GM12892 (cell line): ENCODE data around the gene TBC1D3B.

Source experiments
- POLR2A ChIP-seq: IDR thresholded peaks from 2 replicates; pipeline ENCODE4 v1.6.1; 2011; ENCODE audit warnings: low read depth, low read length, control low read depth
- POLR2AphosphoS5 ChIP-seq: IDR thresholded peaks from 2 replicates; pipeline ENCODE4 v1.6.1; 2011; ENCODE audit warnings: low read depth, low read length, control low read depth
- TAF1 ChIP-seq: IDR thresholded peaks from 2 replicates; pipeline ENCODE4 v1.6.1; 2011; ENCODE audit warnings: low read depth, mild to moderate bottlenecking, control low read depth, low read length, borderline replicate concordance

DNA sequence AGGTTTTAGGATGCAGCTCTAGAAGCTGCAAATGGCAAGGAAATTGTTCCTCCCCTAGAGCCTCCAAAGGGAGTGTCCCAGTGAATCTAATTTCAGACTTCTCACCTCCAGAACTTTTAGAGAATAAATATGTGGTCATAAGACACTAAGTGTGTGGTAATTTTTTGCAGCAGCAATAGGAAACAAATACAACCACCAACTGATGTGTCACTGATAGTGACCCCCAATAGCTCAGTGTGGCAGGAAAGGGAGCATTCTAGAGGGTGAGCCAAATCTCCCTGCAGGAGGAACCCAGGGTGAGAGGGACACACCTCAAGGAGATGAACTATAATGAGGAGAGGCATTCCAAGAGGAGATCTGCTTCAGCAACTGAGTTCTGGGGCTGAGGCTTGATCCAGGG, 38.5 kb upstream of the TBC1D3B start:
- TF ChIP-seq POLR2AphosphoS5 (no peak), POLR2A (no peak), TAF1 (no peak)
